Central memory CD8-positive, alpha-beta T cell (primary cell): ENCODE data around the gene PER1.

ENCODE experiments used
- ATAC-seq: fragments of 150-1000 bp; cut with Tn5 transposase; replicated peaks from 2 replicates; pipeline ENCODE4 v1.10.0; 2022; ENCODE audit warnings: mild to moderate bottlenecking, moderate FRiP score, moderate number of reproducible peaks; ENCODE audit not compliant: poor library complexity, severe bottlenecking; ENCODE audit errors: extremely low read depth
- DNase-seq, 2 donors: peaks; one replicate each; pipeline ENCODE4 v3.0.0; 2021; ENCODE audit warnings: low spot score in 2 of 2
- H3K27ac Mint-ChIP-seq: one replicate; pipeline ENCODE4 v1.8.0; 2022; ENCODE audit warnings: low read depth, mild to moderate bottlenecking, moderate library complexity, mixed read lengths
- H3K27me3 Mint-ChIP-seq: one replicate; pipeline ENCODE4 v1.8.0; 2022; ENCODE audit warnings: mixed read lengths
- H3K36me3 Mint-ChIP-seq: one replicate; pipeline ENCODE4 v1.8.0; 2022; ENCODE audit warnings: mild to moderate bottlenecking, moderate library complexity, mixed read lengths; ENCODE audit not compliant: insufficient read depth
- H3K4me1 Mint-ChIP-seq: one replicate; pipeline ENCODE4 v1.8.0; 2022; ENCODE audit warnings: mixed read lengths
- H3K4me3 Mint-ChIP-seq: one replicate; pipeline ENCODE4 v1.8.0; 2022; ENCODE audit warnings: mild to moderate bottlenecking, moderate library complexity, mixed read lengths
- H3K9me3 Mint-ChIP-seq: one replicate; pipeline ENCODE4 v1.8.0; 2022; ENCODE audit warnings: mixed read lengths

Gene PER1

DNA sequence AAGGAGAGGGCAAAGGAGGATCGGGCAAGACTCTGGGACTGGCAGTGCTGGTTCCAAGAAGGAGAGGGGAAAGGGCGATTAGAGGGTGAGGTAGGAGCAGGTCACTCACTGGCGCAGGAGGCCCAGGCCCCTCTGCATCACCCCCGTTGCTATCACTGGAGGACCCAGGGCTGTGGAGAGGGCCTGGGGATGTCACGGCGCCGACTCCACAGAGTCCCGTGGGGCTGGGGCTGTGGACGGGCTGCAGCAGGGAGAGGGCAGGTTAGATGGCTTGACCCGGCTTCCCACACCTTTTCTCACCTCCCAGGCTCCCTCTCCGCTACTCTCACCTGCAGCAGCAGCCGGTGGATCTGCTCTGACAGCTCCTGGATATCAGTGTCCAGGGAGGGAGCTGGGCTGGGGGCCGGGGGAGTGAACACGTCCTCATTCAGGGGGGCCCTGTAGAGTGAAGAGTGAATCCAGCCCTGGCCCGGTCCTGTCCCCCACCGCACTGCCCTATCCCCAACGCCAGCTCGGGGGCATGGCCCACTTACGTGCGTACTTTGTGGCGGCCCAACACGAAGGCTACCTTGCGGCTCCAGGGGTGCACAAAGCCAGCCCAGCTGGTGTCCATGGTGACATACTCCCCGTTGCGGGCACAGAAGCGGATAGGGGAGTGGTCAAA lies 4.9 kb downstream of the PER1 start:
- no peak for DNase-seq
- Mint-ChIP-seq H3K9me3 (no peaks in the 10 kb centered on the region), H3K27ac (peak overlapping the region; percentile 88), H3K4me1 (peaks cover 28% of the 10 kb centered on the region), H3K4me3 (peak overlapping the region; percentile 64), H3K36me3 (peaks cover 97% of the 10 kb centered on the region), H3K27me3 (no peaks in the 10 kb centered on the region)
- no peak for ATAC-seq

- Mint-ChIP-seq H3K4me3 (peak overlapping the region; percentile 64), H3K27me3 (no peaks in the 10 kb centered on the region), H3K27ac (peak overlapping the region; percentile 88), H3K4me1 (peaks cover 21% of the 10 kb centered on the region), H3K36me3 (peaks cover 94% of the 10 kb centered on the region), H3K9me3 (no peaks in the 10 kb centered on the region)
- ATAC-seq: no peak
- no peak for DNase-seq
Observed at GRCh38 chr17:8146381-8147140, 5.6 kb downstream of the PER1 start.

GRCh38 chr17:8145811-8146210 lies 6.4 kb downstream of the PER1 start:
- Mint-ChIP-seq H3K4me3 (peak overlapping the region; percentile 64), H3K36me3 (peaks cover 94% of the 10 kb centered on the region), H3K9me3 (no peaks in the 10 kb centered on the region), H3K4me1 (peaks cover 18% of the 10 kb centered on the region), H3K27ac (peak overlapping the region; percentile 88), H3K27me3 (no peaks in the 10 kb centered on the region)
- no peak for DNase-seq
- ATAC-seq: no peak

GRCh38 chr17:8144401-8145231 lies 7.6 kb downstream of the PER1 start:
- H3K9me3 Mint-ChIP-seq: no peaks in the 10 kb centered on the region
- peaks cover 83% of the 10 kb centered on the region for H3K36me3 Mint-ChIP-seq
- peak overlapping the region; percentile 54 for H3K4me3 Mint-ChIP-seq
- peaks cover 18% of the 10 kb centered on the region for H3K4me1 Mint-ChIP-seq
- no peaks in the 10 kb centered on the region for H3K27me3 Mint-ChIP-seq
- DNase-seq: no peak
- ATAC-seq: no peak
- H3K27ac Mint-ChIP-seq: peak overlapping the region; percentile 90

DNA sequence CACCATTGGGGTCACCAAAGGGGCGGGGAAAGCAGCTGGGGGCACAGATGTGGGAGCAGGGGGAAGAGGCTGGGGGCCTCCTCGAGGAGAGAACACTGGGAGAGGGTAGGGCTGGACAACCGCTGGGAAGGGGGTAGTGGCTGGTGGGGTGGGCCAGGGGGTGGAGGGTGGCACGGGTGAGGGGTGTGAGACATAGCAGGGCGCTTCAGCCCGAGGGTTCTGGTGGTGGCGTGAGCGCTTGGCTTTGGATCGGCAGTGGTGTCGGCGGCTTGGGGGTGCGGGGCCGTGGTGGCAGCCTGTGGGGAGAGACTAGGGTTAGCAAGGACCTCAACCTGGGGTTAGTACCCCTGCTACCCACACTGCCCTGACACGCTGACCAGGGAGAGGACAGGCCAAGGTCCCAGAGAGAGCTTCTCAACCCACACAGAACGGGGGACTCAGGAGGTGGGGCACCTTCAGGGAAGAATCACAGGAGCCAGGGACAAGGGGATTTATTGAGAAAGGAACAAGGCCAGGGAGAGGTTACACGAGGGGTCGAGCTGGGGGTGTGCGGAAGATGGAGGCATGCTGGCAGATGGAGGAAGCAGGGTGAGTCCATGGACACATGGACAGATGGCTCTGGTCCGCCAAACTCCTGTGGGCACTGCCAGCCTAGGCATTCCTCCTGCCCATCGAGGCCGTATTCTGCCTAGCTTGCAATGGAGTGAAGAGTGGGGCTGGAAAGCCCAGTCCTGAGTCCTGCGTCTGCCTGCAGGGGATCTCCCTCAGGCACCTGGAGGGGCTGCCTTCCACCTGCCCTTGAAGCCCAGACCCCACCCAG lies 8.4 kb downstream of the PER1 start:
- Mint-ChIP-seq H3K27ac (peak overlapping the region; percentile 90), H3K9me3 (no peaks in the 10 kb centered on the region), H3K27me3 (no peaks in the 10 kb centered on the region), H3K4me1 (peaks cover 18% of the 10 kb centered on the region), H3K36me3 (peaks cover 75% of the 10 kb centered on the region), H3K4me3 (peak overlapping the region; percentile 54)
- DNase-seq: no peak
- ATAC-seq: no peak

DNA sequence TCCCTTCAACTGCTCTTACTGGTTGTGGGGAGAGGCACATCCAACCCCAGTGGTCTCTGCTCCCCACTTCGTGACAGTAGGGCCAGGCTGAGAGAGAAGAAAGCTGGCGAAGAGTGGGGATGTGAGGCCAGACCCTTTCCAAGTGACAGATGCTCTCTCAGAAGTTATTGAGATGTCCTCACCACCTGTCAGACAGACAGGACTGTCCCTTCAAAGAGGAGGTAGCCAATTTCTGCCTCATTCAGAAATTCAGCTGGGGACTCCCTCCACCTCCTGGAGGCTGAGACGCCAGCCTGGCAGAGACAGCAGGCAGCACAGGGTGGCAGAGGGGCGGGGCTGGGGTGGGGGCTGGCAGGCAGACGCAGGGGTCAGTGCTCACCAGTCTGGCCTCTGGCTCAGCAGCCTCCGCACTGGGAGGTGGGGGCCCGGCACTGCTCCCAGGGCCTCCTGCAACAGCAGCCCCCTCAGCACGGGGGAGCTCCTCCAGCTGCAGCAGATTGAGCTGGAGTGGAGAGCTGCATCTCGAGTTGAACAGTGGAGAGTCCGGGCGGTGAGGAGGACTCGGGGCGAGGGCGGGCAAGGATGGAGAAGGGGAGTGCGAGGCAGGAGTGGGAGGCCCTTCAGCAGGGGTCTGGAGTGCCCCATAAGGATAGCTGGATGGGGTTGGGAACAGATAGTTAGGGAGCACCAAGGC lies 9.2 kb downstream of the PER1 start:
- Mint-ChIP-seq H3K4me1 (peaks cover 18% of the 10 kb centered on the region), H3K27ac (peak overlapping the region; percentile 90), H3K27me3 (no peaks in the 10 kb centered on the region), H3K9me3 (no peaks in the 10 kb centered on the region), H3K4me3 (peak overlapping the region; percentile 54), H3K36me3 (peaks cover 67% of the 10 kb centered on the region)
- DNase-seq: no peak
- no peak for ATAC-seq

- Mint-ChIP-seq H3K4me1 (peaks cover 13% of the 10 kb centered on the region), H3K4me3 (peak overlapping the region; percentile 43), H3K36me3 (peaks cover 60% of the 10 kb centered on the region), H3K27me3 (no peaks in the 10 kb centered on the region), H3K27ac (peak overlapping the region; percentile 91), H3K9me3 (no peaks in the 10 kb centered on the region)
- ATAC-seq (no peak), DNase-seq (no peak)
Observed at GRCh38 chr17:8142158-8142886, 9.9 kb downstream of the PER1 start.

GRCh38 chr17:8141741-8142140 lies 10.5 kb downstream of the PER1 start:
- Mint-ChIP-seq H3K36me3 (peaks cover 56% of the 10 kb centered on the region), H3K27ac (peak overlapping the region; percentile 91), H3K9me3 (no peaks in the 10 kb centered on the region), H3K4me3 (peak overlapping the region; percentile 44), H3K27me3 (no peaks in the 10 kb centered on the region), H3K4me1 (peaks cover 9% of the 10 kb centered on the region)
- no peak for DNase-seq
- ATAC-seq: no peak

GRCh38 chr17:8141045-8141444 lies 11.2 kb downstream of the PER1 start:
- H3K27ac Mint-ChIP-seq: peak overlapping the region; percentile 91
- ATAC-seq: no peak
- peaks cover 3% of the 10 kb centered on the region for H3K4me1 Mint-ChIP-seq
- peak overlapping the region; percentile 44 for H3K4me3 Mint-ChIP-seq
- H3K36me3 Mint-ChIP-seq: peaks cover 51% of the 10 kb centered on the region
- no peaks in the 10 kb centered on the region for H3K9me3 Mint-ChIP-seq
- H3K27me3 Mint-ChIP-seq: no peaks in the 10 kb centered on the region
- no peak for DNase-seq

GRCh38 chr17:8140065-8141029 lies 11.9 kb downstream of the PER1 start:
- DNase-seq (no peak), ATAC-seq (no peak)
- Mint-ChIP-seq H3K27me3 (no peaks in the 10 kb centered on the region), H3K4me1 (no peaks in the 10 kb centered on the region), H3K4me3 (peak overlapping the region; percentile 44), H3K27ac (peak overlapping the region; percentile 91), H3K36me3 (peaks cover 44% of the 10 kb centered on the region), H3K9me3 (no peaks in the 10 kb centered on the region)
